ENCODE data around the gene PCYT1A. TPM values are rescaled to one million over a fixed set of nuclear protein-coding genes. Genes with fewer than 3 reads are reported as not detected.

PCYT1A gene
- total and polyA plus RNA-seq, 8 donors: 11.8 to 127 (median 38.3) TPM

GRCh38 chr3:196218155-196218712, 69.3 kb downstream of the PCYT1A start:
- no peak for TF ChIP-seq POLR2AphosphoS5 (IDR thresholded peaks at IDR 0.05)
- TF ChIP-seq EP300 (IDR thresholded peaks at IDR 0.05): no peak
- TF ChIP-seq CTCF (IDR thresholded peaks at IDR 0.05): no peak
- no peak for TF ChIP-seq POLR2A (IDR thresholded peaks at IDR 0.05)
- H3K9me3 ChIP-seq: no peaks in the 10 kb centered on the region
- intact Hi-C loops (cut with DNase I; ENCODE audit: low total_unique reads): no loop called here
- no peak for DNase-seq
- H3K36me3 ChIP-seq: no peaks in the 10 kb centered on the region
- H3K4me3 ChIP-seq: no peak overlapping the region
- peaks cover 0 to 28% (median 4%) of the 10 kb centered on the region in 3 donors for H3K27me3 ChIP-seq
- H3K27ac ChIP-seq: peak overlapping the region in 1 of 5 donors; percentile 60
- H3K4me1 ChIP-seq: peaks cover 0 to 31% (median 17%) of the 10 kb centered on the region in 4 donors
- 79 to 92% (median 87%) methylated on average over 9 to 13 of the region's 13 CpGs for WGBS, 5 donors

GRCh38 chr3:196217307-196218154, 70.0 kb downstream of the PCYT1A start:
- Histone ChIP-seq H3K4me3 (no peak overlapping the region), H3K27ac (no peak overlapping the region), H3K4me1 (peaks cover 0 to 31% (median 14%) of the 10 kb centered on the region in 4 donors), H3K36me3 (no peaks in the 10 kb centered on the region), H3K9me3 (no peaks in the 10 kb centered on the region), H3K27me3 (peaks cover 0 to 23% (median 4%) of the 10 kb centered on the region in 3 donors)
- TF ChIP-seq POLR2AphosphoS5 (IDR thresholded peaks at IDR 0.05) (no peak), CTCF (IDR thresholded peaks at IDR 0.05) (no peak), EP300 (IDR thresholded peaks at IDR 0.05) (no peak), POLR2A (IDR thresholded peaks at IDR 0.05) (no peak)
- 90 to 97% (median 94%) methylated on average over 12 of the region's 12 CpGs for WGBS, 5 donors
- no peak for DNase-seq
- intact Hi-C loops (cut with DNase I; ENCODE audit: low total_unique reads): no loop called here

- Histone ChIP-seq H3K4me3 (peak overlapping the region in 1 of 4 donors; percentile 6), H3K27me3 (peaks cover 0 to 23% (median 4%) of the 10 kb centered on the region in 3 donors), H3K4me1 (peaks cover 0 to 31% (median 14%) of the 10 kb centered on the region in 4 donors), H3K27ac (no peak overlapping the region), H3K9me3 (no peaks in the 10 kb centered on the region), H3K36me3 (no peaks in the 10 kb centered on the region)
- 36 to 49% (median 41%) methylated on average over 22 to 25 of the region's 25 CpGs for WGBS, 5 donors
- DNase-seq: peak in 1 of 2 donors; percentile 13
- intact Hi-C loops (cut with DNase I; ENCODE audit: low total_unique reads): no loop called here
- no peak for TF ChIP-seq EP300 (IDR thresholded peaks at IDR 0.05)
- TF ChIP-seq POLR2A (IDR thresholded peaks at IDR 0.05): no peak
- TF ChIP-seq POLR2AphosphoS5 (IDR thresholded peaks at IDR 0.05): no peak
- no peak for TF ChIP-seq CTCF (IDR thresholded peaks at IDR 0.05)
Measured at GRCh38 chr3:196216681-196217211, 70.8 kb downstream of the PCYT1A start.

- no peaks in the 10 kb centered on the region for H3K9me3 ChIP-seq
- 29 to 66% (median 32%) methylated on average over 4 to 15 of the region's 15 CpGs for WGBS, 5 donors
- no peaks in the 10 kb centered on the region for H3K36me3 ChIP-seq
- H3K27me3 ChIP-seq: peaks cover 0 to 23% (median 4%) of the 10 kb centered on the region in 3 donors
- intact Hi-C loops (cut with DNase I; ENCODE audit: low total_unique reads): no loop called here
- no peak within 1 kb of the TSS for H3K27ac ChIP-seq
- peak within 1 kb of the TSS in 1 of 4 donors; percentile 6 for H3K4me3 ChIP-seq
- DNase-seq: peak in 1 of 2 donors; percentile 47
- TF ChIP-seq EP300 (IDR thresholded peaks at IDR 0.05): no peak
- no peak for TF ChIP-seq POLR2AphosphoS5 (IDR thresholded peaks at IDR 0.05)
- no peak for TF ChIP-seq CTCF (IDR thresholded peaks at IDR 0.05)
- no peak for TF ChIP-seq POLR2A (IDR thresholded peaks at IDR 0.05)
- H3K4me1 ChIP-seq: peaks cover 0 to 31% (median 14%) of the 10 kb centered on the region in 4 donors
Measured at GRCh38 chr3:196216089-196216564, 71.4 kb downstream of the PCYT1A start, which contains the start of gene SLC51A. Gene SLC51A, plus strand, starts transcription at chr3:196216534. Its CDS starts 179 bp downstream, at chr3:196216713.
